Activated gamma-delta T cell treated with anti-CD3 and anti-CD28 coated beads, Interleukin-2, amount 50 U/mL, for 16 hours (primary cell): Measurements from ENCODE around the gene ZNF213.

Experiments used
- DNase-seq: peaks from one replicate; pipeline ENCODE4 v3.0.0-alpha.2; 2020; ENCODE audit warnings: low read depth

The ZNF213 gene

DNA sequence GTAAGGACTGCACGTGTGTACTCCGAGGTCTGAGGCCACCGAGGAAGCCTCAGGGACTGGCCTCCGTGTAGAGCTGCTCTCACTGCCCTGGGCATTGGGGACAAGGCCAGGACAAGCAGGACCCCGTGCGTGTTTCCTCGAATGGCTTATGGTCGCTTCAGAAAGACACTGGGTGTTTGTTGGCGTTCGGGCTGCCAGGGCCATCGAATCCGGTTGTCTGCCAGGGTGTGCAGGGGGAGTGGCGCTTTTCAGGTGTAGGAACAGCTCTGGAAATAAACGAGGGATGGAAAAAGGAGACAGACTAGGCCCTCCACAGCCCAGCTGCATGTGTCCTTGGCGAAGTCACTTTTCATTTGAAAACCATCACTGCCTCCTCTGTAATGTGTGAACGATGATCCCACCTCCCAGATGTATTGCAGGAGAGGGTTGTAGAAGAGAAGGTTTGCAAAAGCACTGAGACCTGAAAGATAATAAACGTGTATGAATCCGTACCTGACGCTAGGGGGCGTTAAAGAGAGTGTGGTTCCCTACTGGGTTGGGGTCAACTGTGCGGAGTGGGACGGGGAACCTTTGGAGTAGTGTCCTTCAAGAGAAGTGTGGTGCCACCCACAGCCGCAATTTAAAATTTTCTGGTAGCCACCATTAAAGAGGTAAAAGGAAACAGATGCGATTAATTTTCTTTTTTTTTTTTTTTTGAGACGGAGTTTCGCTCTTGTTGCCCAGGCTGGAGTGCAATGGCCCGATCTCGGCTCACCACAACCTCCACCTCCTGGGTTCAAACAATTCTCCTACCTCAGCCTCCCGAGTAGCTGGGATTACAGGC is 33.6 kb upstream of the ZNF213 start:
- no peak for DNase-seq

DNA sequence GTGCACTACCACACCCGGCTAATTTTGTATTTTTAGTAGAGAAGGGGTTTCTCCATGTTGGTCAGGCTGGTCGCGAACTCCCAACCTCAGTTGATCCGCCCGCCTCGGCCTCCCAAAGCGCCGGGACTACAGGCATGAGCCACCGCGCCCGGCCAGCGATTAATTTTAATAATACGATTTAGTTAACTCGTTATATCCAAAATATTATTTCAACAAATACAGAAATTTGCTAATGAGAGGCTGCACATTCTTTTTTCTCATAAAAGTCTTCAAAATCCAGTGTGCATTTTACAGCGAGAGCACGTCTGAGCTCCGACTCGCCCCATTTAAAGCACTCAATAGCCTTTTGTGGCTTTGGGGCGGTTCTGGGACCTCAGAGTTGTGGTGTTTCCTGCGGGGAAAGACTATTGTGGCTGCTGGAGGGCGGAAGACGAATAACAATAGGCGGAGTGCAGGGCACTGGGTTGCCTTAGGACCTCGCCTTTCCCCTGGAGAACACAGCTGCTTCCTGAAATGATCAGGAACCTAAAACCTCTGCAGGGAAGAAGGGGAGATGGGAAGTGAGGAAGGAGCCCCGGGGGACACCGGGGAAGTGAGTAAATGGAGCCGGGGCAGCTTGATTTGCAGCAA is 32.9 kb upstream of the ZNF213 start:
- no peak for DNase-seq

DNA sequence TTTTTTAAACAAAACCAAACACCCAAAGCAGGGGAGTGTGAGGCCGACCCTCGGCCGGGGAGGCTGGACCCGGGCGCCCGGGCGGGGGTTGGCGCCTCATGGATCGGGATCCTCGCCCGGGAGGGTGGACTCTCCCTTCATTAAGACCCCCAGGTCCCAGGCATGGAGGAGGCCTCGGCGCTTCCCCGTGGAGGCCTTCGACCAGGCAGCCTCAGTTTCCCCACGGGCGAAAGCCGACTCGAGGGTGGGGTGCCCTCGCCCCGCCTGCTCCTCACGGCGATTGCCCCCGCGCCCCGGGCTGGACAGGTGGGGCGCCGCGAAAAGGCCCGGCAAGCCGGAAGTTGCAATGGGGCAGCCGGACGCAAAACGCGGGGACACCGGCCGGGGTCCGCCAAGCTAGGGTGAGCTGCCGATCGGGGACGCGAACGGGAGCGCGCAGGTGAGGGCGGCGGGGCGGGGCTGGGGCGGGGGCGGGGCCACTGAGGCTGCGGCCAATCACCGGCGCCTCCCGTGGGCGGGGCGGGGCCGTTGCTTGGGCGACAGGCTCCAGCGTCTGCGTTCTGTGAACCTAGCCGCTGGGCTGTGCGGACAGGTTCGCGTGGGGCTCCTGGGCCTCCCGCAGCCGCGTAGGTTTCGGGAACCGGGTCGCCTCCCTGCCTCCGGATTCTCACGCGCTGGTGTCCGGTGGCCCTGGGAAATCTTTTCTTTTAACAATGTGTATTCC is 28.5 kb upstream of the ZNF213 start:
- peak; percentile 87 for DNase-seq

DNA sequence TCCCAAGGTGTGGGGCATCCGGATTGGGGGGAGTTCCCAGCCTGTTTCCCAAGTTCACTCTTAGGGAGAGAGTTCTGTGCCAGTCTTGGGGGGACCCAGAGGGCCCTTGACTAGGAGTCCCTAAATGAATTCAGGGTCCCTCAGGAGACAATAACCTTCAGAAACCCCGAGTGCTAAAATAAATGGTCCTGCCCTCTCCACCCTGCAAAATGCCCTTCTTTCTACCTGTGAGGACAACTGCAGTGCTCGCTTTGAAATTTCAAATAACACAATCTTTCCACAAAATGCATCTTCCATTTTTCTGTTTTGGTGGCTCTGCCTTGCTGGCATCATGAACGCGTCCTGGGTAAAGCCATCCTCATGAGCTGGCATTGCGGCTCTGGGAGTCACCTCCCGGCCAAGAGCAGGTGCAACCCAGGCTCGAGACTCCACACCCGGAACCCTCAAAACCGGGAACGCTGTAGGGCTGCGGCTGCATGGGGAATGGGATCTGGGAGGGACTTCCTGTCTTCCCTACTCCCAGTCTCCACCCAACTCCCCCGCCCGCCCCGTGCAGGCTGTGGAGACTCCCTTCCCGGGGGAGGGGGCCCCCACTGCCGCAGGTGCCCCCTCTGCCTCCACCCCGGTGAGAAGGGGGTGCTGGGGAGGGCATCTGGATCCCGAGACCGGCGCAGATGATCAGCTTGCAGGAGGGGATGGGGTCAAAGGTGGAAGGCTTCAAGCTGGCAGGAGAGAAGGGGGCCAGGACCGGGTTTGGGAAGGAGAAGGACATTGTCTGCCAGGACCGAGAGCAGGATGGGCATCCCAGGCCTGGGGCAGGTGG is 22.6 kb upstream of the ZNF213 start, which contains the start of gene ZNF205:
Gene ZNF205 (plus strand): TSS at position 529 of the 823 bp plus-strand sequence. CDS start 845 bp downstream, outside the sequence.
- DNase-seq: no peak

DNA sequence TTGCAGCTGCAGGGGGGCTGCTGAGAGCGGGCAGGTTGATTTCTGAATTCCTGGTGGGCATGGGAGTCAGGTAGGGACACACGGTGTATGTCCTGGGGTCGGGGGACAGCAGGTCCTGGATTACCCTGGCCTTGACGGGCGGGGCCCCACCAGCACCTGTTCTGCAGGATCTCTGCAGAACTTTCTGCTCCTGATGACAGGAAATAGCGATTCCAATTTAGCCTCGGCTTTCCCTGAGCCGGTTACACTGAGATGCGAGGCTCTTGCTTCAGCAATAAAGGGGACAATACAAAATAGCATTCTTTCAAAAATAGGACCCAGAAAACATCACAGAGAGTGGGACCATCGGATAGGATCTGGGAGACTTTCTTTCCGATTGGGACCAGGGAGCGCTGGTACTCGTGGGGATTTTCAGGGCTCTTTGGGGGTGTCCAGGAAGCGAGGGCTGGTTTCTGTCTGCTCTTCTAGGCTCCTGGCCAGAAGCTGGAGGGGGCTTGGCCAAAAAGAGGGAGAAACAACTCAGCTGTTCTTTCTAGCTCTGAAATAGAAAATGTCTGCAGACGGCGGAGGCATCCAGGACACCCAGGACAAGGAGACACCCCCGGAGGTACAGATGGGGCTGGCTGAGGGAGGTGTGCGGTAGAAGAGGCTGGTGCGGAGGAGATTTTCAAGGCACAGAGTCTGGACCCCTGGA is 21.8 kb upstream of the ZNF213 start:
- DNase-seq: no peak

DNA sequence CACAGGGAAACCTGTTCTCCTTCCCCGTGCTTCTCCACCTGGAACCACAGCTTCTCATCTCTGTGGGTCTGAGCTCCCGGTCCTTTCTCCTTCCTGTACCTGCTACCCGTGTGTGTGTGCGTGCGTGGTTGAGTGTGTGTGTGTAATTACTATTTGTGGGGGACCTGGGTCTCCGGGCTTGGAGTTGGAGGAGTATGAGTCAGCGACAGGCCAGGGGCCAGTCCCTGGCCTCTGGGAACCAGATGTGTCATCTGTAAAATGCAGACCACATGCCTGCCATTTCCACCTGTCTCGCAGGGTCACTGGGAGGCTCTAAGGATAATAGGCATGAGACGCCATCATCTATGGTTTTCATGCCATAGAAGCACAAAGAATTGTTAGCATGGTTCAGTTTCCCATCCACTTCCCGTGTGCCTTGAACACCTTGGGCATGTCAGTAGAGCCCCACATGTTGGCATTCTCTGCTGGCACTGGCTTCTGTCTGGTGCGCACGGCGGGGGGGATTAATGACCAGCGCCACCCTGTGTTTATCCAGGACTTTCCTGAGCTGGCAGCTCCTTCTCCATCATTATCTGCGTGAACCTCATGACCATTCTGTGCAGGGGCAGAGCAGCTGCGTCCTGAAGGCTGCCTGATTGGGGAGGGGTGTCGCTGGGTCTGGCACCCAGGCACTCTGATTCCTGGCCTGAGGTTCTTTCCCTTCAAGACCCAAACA is 20.9 kb upstream of the ZNF213 start:
- no peak for DNase-seq

DNA sequence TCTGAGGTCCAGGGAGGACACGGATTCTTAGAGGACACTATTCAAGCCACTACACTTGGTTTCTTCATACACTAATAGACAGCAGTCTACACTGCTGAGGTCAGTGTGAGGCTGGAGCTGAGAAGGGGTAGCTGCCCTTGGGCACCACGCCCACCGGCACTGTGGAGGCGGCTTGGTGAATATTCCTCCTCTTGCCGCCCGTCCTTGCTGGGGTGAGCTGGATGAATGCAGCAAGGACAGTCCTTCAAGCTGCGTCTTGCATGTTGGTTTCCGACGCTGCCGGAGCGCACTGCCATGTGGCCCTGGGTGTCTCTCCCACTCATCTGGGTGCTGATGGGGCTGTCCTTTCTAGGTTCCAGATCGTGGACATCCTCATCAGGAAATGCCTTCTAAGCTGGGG is 19.8 kb upstream of the ZNF213 start:
- no peak for DNase-seq

DNA sequence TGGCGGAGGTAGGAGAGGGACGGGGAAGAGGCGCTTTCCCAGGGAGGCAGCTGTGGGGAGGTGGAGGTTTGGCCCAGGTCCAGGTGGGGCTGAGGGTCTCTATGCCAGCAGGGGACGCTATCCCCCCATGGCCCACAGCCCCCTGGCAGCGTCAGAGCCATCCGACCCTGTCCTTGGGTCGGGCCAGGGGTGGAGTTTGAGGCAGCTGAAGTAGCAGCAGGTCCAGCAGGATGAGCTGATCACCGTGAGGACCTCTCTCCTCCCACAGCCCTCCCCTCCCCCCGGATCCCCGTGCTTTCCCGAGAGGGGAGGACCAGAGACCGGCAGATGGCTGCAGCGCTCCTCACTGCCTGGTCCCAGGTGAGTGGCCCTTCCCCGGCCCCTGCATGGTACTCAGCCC is 19.3 kb upstream of the ZNF213 start:
- no peak for DNase-seq

DNA sequence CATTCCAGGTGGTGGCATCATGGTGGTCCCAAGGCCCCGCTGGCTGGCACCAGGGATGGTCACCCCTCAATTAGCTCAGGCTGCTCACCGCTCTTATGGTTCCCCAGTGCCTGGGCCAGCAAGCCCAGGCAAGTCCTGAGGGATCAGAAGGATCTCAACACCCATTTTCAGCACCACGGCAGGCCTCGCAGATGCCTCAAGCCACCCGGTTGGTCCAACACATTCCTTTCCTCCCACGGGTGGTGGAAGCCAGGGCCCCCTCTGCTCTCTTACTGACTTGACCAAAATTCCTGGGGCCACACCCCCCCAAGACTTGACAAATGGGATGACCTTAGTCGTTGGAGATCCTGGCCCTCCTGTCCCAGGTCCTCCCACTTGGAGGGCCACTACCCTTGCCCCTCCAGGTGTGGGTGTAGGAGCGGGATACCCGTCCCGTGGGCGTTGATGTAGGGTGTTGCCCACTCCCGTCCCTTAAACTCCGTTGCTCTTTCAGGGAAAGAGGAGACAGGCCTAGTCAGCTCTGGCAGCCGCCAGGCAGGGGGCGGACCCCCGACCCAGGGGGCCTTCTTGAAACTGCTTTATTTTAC is 16.5 kb upstream of the ZNF213 start:
- no peak for DNase-seq

DNA sequence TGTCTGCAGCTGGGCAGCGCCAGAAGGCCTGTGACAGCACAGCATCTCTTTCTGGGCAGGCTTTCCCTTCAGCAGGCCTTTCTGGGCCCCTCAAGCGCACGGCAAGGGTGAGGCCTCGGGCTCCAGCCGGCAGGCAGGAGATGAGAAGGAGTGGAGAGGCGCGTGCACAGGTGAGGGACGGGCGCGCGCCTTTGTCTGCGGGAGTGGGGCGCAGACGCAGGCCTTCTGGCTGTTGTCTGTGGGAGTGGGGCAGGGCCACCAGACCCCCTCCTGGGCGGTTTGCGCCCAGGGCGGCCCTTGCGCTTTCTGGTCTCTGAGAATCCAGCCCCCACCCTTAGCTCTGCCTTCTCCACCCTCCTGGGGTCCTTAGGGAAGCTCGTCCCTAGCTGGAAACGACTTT is 16.0 kb upstream of the ZNF213 start:
- no peak for DNase-seq

DNA sequence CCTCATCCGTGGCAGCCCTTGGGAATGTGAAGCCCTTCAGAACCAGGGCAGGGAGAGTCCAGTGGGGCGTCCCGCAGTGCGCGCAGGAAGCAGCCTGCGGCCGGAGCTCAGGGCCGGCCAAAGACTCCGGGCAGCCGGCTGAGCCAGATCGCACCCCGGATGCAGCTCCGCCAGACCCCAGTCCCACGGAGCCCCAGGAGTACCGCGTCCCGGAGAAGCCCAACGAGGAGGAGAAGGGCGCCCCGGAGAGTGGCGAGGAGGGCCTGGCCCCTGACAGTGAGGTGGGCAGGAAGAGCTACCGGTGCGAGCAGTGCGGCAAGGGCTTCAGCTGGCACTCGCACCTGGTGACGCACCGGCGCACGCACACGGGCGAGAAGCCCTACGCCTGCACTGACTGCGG is 15.5 kb upstream of the ZNF213 start:
- DNase-seq: no peak

DNA sequence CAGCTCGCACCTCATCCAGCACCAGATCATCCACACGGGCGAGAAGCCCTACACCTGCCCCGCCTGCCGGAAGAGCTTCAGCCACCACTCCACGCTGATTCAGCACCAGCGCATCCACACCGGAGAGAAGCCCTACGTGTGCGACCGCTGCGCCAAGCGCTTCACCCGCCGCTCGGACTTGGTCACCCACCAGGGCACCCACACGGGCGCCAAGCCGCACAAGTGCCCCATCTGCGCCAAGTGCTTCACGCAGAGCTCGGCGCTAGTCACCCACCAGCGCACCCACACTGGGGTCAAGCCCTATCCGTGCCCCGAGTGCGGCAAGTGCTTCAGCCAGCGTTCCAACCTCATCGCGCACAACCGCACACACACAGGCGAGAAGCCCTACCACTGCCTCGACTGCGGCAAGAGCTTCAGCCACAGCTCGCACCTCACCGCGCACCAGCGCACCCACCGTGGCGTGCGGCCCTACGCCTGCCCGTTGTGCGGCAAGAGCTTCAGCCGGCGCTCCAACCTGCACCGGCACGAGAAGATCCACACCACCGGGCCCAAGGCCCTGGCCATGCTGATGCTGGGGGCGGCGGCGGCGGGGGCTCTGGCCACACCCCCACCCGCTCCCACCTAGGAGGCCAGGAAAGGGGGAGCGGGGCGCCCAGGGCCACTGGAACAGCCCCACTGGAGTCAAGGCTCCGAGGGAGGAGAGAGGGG is 15.0 kb upstream of the ZNF213 start:
- no peak for DNase-seq

DNA sequence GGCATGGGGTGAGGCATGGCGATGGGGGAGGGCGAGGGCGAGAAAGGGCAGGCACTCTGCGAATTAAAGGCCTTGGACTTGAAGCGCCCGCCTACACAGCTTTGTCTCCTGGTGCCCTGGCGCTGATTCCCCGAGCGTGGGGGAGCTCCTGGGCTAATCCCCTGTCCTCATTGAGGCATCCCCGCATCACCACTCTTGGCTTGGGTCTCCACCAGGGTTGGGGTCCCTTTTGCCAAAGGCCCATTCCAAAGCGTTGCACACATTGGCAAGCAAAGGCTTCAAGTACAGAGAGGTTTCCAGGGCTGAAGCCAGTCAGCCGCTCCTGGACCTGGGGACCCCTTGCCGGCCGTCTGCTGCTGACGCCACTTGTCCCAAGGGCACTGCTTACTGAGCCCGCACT is 14.4 kb upstream of the ZNF213 start:
- DNase-seq: no peak

DNA sequence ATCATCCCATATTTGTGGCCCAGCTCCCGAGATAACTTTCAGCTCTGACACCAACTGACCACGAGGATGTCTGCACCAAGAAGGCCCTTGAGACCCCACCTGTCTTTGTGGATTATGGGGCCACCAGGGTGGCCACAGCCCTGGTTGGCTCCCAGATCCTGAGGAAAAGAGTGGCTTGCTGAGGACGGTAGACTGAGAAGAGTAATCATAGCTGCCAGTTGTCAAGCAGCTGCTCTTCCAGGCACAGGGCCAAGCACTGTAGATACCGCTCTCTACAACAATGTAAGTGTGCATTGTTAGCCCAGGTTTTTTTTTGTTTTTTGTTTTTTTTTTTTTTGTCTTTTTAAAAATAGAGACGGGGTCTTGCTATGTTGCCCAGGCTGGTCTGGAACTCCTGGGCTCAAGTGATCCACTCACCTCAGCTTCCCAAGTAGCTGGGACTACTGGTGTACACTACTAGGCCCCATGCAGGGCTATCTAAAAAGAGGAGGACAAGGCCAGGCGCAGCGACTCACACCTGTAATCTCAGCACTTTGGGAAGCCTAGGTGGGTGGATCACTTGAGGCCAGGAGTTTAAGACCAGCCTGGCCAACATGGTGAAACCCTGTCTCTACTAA is 12.9 kb upstream of the ZNF213 start:
- no peak for DNase-seq

DNA sequence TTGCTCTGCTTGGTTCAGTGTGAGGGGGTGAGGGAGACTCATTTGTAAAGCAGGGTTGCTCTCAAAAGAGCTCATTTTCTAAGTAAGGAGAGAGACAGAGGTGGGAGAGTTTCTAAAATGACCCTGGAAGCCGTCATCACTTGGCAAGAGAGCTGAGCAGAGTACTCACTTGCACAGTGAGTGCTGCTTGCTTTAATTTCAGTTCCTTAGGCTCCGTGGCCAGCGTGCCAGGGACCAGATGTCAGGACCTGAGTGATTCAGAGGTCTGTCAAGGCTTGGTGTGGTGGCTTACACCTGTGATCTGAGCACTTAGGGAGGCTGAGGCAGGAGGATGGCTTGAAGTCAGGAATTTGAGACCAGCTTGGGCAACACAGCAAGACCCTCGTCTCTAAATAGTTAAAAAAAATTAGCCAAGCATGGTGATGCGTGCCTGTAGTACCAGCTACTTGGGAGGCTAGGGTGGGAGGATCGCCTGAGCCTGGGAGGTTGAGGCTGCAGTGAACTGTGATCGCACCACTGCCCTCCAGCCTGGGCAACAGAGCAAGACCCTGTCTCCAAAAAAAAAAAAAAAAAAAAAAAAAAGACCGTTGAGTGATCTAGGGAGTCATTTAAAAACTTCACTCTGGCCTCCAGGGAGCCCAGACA is 11.8 kb upstream of the ZNF213 start:
- no peak for DNase-seq

DNA sequence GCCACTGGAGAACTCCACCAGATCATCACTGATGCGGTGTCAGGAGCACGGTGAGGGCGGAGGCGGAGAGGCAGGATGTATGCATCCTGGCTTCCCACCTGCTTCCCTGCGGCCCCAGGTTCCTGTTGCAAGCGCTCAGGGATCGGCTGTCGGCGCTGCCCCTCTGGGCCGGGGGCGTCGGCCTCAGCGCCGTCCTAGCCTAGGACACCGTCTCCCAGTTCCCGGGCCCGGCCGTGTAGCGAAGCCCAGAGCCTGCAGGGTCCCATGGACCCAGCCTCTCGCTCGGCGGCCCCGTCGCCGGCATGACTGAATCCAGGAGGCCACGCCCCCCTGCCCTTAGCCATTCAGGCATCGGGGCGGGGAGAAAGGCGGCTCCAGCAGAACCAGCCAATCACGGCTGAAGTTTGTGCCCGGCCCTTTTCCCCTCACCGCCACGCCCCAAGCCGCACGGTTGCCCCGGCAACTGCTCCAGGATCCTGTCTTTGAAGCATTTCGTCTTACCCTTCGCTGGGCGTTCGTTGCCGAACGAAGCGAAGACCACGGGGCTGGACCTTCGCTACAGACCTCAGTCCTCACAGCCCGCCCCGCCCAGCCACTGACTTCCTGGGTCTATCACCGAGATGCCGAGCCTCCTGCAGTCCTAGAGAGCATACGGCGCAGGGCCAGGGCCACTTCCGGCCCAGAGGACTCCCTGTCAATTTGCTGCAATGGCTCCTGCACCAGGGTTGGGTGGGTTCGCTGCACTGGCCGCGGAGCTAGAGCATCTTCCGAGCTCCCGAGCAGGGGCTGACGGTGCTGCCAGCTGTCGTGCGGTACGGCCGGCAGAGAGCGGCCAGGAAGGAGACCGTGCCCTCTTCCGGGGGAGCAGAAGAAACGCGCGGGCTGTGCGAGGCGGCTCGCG is 10.6 kb upstream of the ZNF213 start:
- DNase-seq: peak; percentile 95

DNA sequence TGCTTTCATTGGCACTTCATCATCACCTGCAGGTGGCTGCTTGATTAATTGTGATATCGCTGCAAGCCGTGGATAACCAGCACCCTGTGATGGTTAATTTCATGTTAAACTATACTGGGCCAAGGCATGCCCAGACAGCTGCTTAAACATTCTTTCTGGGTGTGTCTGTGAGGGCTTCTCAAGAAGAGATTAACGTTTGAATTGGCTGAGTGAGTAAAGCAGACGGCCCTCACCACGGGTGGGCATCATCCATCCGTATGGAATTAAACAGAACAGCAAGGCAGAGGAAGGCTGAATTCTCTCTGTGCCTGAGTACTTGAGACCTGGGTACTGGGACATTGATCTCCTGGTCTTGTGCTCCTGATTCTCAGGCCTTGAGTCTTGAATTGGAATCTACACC is 7.1 kb upstream of the ZNF213 start:
- DNase-seq: no peak
